ENCODE data around the gene TRIM65. TPM values are rescaled to one million over a fixed set of nuclear protein-coding genes. Genes with fewer than 3 reads are reported as not detected.

TRIM65 gene
- polyA plus RNA-seq, 1 donor from 2014 or later, result 1.5 TPM

DNA sequence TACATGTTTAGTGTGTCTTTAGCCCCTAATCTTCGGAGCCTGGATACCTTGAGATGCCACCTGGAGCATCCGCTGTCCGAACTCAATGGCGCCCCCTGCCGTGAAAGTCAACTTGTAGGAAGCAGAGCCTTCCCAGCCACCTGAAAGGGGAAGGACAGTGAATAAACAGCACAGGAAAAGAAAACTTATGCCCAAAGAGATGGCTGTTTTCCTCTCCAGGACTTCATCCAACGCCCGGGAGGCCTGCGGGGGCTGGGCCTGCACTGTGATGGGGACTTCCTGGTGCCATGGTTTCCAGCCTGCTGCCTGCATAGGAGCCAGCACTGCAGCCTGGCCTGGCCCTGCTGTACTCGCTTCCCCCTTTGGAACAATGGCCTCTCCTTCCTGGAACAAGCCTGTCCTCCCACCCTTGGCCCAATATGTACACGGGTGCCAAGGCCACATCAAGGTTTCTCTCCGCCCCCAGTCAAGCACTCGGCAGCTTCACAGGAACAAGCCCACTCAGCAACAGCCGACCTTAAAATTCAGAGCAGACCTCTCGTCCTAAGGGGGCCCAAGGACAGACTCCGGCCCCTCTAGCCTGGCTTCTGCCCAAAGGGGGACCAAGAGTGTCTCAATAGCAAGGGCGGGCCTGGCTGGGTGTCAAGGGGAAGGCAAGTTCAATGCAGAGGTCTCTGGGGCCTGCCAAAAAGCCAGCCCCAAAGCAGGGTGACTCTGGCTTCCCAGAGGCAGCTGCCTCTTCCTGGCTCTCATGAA, 48.0 kb downstream of the TRIM65 start:
- Histone ChIP-seq H3K27ac (ENCODE audit: low read length) (no peak overlapping the region), H3K4me3 (ENCODE audit: low read length) (no peak overlapping the region), H3K9me3 (ENCODE audit: low read length) (no peaks in the 10 kb centered on the region), H3K79me2 (replicated peaks; ENCODE audit: insufficient read depth, low read length) (no peaks in the 10 kb centered on the region), H2AFZ (ENCODE audit: low read depth, low read length) (no peak overlapping the region), H3K36me3 (ENCODE audit: insufficient read depth, low read length) (no peaks in the 10 kb centered on the region), H3K9ac (ENCODE audit: low read length) (no peak overlapping the region), H4K20me1 (ENCODE audit: insufficient read depth) (no peaks in the 10 kb centered on the region), H3K27me3 (ENCODE audit: insufficient read depth, low read depth, low read length) (no peaks in the 10 kb centered on the region), H3K4me2 (ENCODE audit: low read length) (no peak overlapping the region), H3K9me2 (ENCODE audit: insufficient read depth, low read length) (no peaks in the 10 kb centered on the region), H3F3A (ENCODE audit: insufficient read depth, low read length, poor library complexity, severe bottlenecking) (no peaks in the 10 kb centered on the region)
- no peak for TF ChIP-seq EZH2 (IDR thresholded peaks at IDR 0.05; ENCODE audit: borderline replicate concordance, insufficient read depth, low read length, poor library complexity, severe bottlenecking)
- TF ChIP-seq, protein P1, sequence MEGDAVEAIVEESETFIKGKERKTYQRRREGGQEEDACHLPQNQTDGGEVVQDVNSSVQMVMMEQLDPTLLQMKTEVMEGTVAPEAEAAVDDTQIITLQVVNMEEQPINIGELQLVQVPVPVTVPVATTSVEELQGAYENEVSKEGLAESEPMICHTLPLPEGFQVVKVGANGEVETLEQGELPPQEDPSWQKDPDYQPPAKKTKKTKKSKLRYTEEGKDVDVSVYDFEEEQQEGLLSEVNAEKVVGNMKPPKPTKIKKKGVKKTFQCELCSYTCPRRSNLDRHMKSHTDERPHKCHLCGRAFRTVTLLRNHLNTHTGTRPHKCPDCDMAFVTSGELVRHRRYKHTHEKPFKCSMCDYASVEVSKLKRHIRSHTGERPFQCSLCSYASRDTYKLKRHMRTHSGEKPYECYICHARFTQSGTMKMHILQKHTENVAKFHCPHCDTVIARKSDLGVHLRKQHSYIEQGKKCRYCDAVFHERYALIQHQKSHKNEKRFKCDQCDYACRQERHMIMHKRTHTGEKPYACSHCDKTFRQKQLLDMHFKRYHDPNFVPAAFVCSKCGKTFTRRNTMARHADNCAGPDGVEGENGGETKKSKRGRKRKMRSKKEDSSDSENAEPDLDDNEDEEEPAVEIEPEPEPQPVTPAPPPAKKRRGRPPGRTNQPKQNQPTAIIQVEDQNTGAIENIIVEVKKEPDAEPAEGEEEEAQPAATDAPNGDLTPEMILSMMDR (IDR thresholded peaks at IDR 0.05; ENCODE audit: poor library complexity, severe bottlenecking), result peak; percentile 47

DNA sequence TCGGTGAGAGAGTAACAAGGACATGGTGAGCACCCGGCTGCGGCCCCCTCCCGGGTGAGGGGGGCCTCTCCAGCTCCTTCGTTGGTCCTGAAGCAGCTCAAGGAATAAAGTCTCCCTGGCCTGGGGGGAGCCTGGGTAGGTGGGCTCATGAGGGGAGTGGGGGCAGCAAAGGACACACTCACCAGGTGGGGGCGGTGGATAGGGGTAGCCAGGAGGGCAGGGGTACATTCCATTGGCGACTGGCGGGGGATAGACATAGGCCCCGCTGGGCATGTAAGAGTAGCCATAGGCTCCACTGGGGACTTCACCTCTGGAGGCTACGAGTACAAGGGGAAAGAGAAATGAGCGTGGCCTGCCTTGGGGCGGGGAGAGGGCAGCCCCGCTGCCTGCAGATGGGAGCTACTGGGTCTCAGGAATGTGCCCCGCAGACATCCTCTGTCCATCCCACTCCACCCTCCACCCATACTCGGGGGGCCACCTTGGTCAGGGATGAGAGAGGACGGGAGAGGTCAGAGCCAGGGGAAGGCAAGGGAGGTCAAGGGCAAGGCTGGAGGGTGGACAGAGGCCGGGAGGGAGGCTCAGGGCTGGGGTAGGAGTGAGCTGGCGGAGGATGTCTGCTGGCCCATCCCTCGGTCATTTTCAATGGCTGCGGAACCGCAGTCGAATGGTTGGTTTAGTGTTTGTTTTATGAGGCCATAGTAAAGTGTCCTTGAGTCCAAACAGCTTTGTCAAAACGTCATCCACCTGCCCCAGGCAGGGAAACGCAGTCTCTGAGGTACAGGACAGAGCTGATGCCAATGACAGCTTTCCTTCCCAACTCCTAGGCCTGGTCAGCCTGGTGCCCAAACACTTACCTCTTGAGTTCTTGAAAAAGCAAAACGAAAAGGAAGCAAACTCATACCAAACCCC, 48.9 kb downstream of the TRIM65 start:
- Histone ChIP-seq H3K4me3 (ENCODE audit: low read length) (no peak overlapping the region), H3K4me2 (ENCODE audit: low read length) (no peak overlapping the region), H3K27ac (ENCODE audit: low read length) (no peak overlapping the region), H3K9me2 (ENCODE audit: insufficient read depth, low read length) (no peaks in the 10 kb centered on the region), H2AFZ (ENCODE audit: low read depth, low read length) (no peak overlapping the region), H3K9me3 (ENCODE audit: low read length) (no peaks in the 10 kb centered on the region), H3K27me3 (ENCODE audit: insufficient read depth, low read depth, low read length) (no peaks in the 10 kb centered on the region), H3K79me2 (replicated peaks; ENCODE audit: insufficient read depth, low read length) (no peaks in the 10 kb centered on the region), H3K9ac (ENCODE audit: low read length) (no peak overlapping the region), H3K36me3 (ENCODE audit: insufficient read depth, low read length) (no peaks in the 10 kb centered on the region), H4K20me1 (ENCODE audit: insufficient read depth) (no peaks in the 10 kb centered on the region), H3F3A (ENCODE audit: insufficient read depth, low read length, poor library complexity, severe bottlenecking) (no peaks in the 10 kb centered on the region)
- TF ChIP-seq TAF1 (IDR thresholded peaks at IDR 0.05; ENCODE audit: low read depth) (no peak), EZH2 (IDR thresholded peaks at IDR 0.05; ENCODE audit: borderline replicate concordance, insufficient read depth, low read length, poor library complexity, severe bottlenecking) (no peak), EP300 (conservative IDR thresholded peaks at IDR 0.05; ENCODE audit: poor library complexity, severe bottlenecking) (no peak), MXI1 (conservative IDR thresholded peaks at IDR 0.05; ENCODE audit: poor library complexity, severe bottlenecking) (no peak), POLR2AphosphoS5 (IDR thresholded peaks at IDR 0.05) (no peak), RAD21 (conservative IDR thresholded peaks at IDR 0.05) (no peak), SMC3 (conservative IDR thresholded peaks at IDR 0.05; ENCODE audit: poor library complexity) (no peak)
- TF ChIP-seq, protein P1 (IDR thresholded peaks at IDR 0.05; ENCODE audit: poor library complexity, severe bottlenecking), result no peak
- TF ChIP-seq, protein P2, sequence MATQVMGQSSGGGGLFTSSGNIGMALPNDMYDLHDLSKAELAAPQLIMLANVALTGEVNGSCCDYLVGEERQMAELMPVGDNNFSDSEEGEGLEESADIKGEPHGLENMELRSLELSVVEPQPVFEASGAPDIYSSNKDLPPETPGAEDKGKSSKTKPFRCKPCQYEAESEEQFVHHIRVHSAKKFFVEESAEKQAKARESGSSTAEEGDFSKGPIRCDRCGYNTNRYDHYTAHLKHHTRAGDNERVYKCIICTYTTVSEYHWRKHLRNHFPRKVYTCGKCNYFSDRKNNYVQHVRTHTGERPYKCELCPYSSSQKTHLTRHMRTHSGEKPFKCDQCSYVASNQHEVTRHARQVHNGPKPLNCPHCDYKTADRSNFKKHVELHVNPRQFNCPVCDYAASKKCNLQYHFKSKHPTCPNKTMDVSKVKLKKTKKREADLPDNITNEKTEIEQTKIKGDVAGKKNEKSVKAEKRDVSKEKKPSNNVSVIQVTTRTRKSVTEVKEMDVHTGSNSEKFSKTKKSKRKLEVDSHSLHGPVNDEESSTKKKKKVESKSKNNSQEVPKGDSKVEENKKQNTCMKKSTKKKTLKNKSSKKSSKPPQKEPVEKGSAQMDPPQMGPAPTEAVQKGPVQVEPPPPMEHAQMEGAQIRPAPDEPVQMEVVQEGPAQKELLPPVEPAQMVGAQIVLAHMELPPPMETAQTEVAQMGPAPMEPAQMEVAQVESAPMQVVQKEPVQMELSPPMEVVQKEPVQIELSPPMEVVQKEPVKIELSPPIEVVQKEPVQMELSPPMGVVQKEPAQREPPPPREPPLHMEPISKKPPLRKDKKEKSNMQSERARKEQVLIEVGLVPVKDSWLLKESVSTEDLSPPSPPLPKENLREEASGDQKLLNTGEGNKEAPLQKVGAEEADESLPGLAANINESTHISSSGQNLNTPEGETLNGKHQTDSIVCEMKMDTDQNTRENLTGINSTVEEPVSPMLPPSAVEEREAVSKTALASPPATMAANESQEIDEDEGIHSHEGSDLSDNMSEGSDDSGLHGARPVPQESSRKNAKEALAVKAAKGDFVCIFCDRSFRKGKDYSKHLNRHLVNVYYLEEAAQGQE (IDR thresholded peaks at IDR 0.05; ENCODE audit: borderline replicate concordance), result no peak

Measured in neural cell (in vitro differentiated cells).